ENCODE data around the gene EFS.

DNA sequence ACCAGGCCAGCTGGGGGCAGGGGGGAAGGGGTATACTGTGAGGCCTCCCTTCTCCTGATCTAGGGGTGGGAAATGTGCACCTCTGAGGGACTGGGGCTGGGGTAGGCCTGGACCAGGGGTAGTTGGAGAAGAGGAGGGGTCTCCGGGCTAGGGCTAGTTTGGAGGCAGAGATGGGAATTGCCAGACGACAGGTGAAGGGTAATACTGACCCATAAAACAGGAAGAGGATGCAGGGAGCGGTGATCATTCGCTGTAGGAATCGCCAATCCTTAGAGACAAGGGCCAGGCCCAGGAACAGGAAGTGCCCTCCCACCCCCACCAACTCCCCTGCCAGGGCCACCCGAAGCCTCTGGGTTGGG is 16.7 kb downstream of the EFS start:
- no peak for TF ChIP-seq SIN3A (IDR thresholded peaks at IDR 0.05; ENCODE audit: borderline replicate concordance, insufficient read depth, low read length)
- TF ChIP-seq TAF1 (IDR thresholded peaks at IDR 0.05; ENCODE audit: borderline replicate concordance, insufficient read depth, low read length), result no peak
- TF ChIP-seq, protein P1, sequence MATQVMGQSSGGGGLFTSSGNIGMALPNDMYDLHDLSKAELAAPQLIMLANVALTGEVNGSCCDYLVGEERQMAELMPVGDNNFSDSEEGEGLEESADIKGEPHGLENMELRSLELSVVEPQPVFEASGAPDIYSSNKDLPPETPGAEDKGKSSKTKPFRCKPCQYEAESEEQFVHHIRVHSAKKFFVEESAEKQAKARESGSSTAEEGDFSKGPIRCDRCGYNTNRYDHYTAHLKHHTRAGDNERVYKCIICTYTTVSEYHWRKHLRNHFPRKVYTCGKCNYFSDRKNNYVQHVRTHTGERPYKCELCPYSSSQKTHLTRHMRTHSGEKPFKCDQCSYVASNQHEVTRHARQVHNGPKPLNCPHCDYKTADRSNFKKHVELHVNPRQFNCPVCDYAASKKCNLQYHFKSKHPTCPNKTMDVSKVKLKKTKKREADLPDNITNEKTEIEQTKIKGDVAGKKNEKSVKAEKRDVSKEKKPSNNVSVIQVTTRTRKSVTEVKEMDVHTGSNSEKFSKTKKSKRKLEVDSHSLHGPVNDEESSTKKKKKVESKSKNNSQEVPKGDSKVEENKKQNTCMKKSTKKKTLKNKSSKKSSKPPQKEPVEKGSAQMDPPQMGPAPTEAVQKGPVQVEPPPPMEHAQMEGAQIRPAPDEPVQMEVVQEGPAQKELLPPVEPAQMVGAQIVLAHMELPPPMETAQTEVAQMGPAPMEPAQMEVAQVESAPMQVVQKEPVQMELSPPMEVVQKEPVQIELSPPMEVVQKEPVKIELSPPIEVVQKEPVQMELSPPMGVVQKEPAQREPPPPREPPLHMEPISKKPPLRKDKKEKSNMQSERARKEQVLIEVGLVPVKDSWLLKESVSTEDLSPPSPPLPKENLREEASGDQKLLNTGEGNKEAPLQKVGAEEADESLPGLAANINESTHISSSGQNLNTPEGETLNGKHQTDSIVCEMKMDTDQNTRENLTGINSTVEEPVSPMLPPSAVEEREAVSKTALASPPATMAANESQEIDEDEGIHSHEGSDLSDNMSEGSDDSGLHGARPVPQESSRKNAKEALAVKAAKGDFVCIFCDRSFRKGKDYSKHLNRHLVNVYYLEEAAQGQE (IDR thresholded peaks at IDR 0.05; ENCODE audit: insufficient read depth in 1 of 2, low read depth in 2 of 2, low read length in 2 of 2), result no peak
- no peak for TF ChIP-seq POLR2AphosphoS5 (IDR thresholded peaks at IDR 0.05; ENCODE audit: low read depth, low read length)
